Activated gamma-delta T cell treated with anti-CD3 and anti-CD28 coated beads, Interleukin-2, amount 50 U/mL, for 16 hours (primary cell): ENCODE measurements around the gene ZNF789.
"Not testable (repeated sequence)": the region's sequence is repeated elsewhere in the genome, so short reads cannot be mapped to it uniquely, and the experiment has no call there.

Experiments used
- DNase-seq: peaks from one replicate; pipeline ENCODE4 v3.0.0-alpha.2; 2020; ENCODE audit warnings: low read depth

ZNF789 gene

GRCh38 chr7:99457650-99458493 lies 14.8 kb upstream of the ZNF789 start:
- no peak for DNase-seq

GRCh38 chr7:99459087-99459486 lies 13.6 kb upstream of the ZNF789 start:
- DNase-seq, result no peak

- DNase-seq, result no peak
Measured at GRCh38 chr7:99460651-99461050, 12.0 kb upstream of the ZNF789 start.

- DNase-seq, result no peak
Measured at GRCh38 chr7:99461221-99461620, 11.5 kb upstream of the ZNF789 start.

GRCh38 chr7:99465421-99465768 lies 7.3 kb upstream of the ZNF789 start:
- DNase-seq, result no peak

- no peak for DNase-seq
Measured at GRCh38 chr7:99468336-99468918, 4.3 kb upstream of the ZNF789 start.

- no peak for DNase-seq
Measured at GRCh38 chr7:99469381-99470065, 3.2 kb upstream of the ZNF789 start.

- DNase-seq, result no peak
Measured at GRCh38 chr7:99473315-99473596, 566 bp downstream of the ZNF789 start.

GRCh38 chr7:99476107-99476506 lies 3.4 kb downstream of the ZNF789 start:
- DNase-seq, result no peak

GRCh38 chr7:99478464-99479440 lies 6.1 kb downstream of the ZNF789 start:
- DNase-seq, result no peak

- no peak for DNase-seq
Measured at GRCh38 chr7:99485094-99485493, 12.4 kb downstream of the ZNF789 start.

GRCh38 chr7:99489235-99489634 lies 16.5 kb downstream of the ZNF789 start:
- no peak for DNase-seq

GRCh38 chr7:99490878-99491277 lies 18.2 kb downstream of the ZNF789 start:
- no peak for DNase-seq

- no peak for DNase-seq
Measured at GRCh38 chr7:99493823-99494222, 21.1 kb downstream of the ZNF789 start.

- no peak for DNase-seq
Measured at GRCh38 chr7:99497766-99498545, 25.3 kb downstream of the ZNF789 start.

- no peak for DNase-seq
Measured at GRCh38 chr7:99498546-99498944, 25.9 kb downstream of the ZNF789 start.

- no peak for DNase-seq
Measured at GRCh38 chr7:99499371-99499720, 26.7 kb downstream of the ZNF789 start.

GRCh38 chr7:99499721-99500636 lies 27.3 kb downstream of the ZNF789 start, which contains the start of gene ZNF394:
Gene ZNF394, minus strand, starts transcription at chr7:99500281. Its CDS starts 188 bp downstream, at chr7:99500093.
- DNase-seq, result peak; percentile 84

GRCh38 chr7:99500637-99501009 lies 27.9 kb downstream of the ZNF789 start:
- DNase-seq, result no peak

- not testable (repeated sequence) for DNase-seq
Measured at GRCh38 chr7:99501236-99501635, 28.5 kb downstream of the ZNF789 start.

GRCh38 chr7:99504281-99504602 lies 31.6 kb downstream of the ZNF789 start:
- DNase-seq, result no peak
